H9 (cell line): Measurements from ENCODE around the gene DNAJC18. TPM values are rescaled to one million over a fixed set of nuclear protein-coding genes. Genes with fewer than 3 reads are reported as not detected.

Experiments
- DNase-seq: peaks from one replicate; pipeline ENCODE4 v3.0.0-alpha.2; 2017
- H2AFZ ChIP-seq: one replicate; pipeline ENCODE4 v1.6.1; 2013; ENCODE audit warnings: mild to moderate bottlenecking, low read length, control low read depth, moderate library complexity
- H2AK5ac ChIP-seq: 2 replicates; pipeline ENCODE4 v1.6.1; 2013; ENCODE audit warnings: low read length, control low read depth, mixed read lengths; ENCODE audit not compliant: insufficient read length
- H2BK120ac ChIP-seq: one replicate; pipeline ENCODE4 v1.6.1; 2013; ENCODE audit warnings: low read depth, mild to moderate bottlenecking, low read length, control low read depth, inconsistent platforms; ENCODE audit not compliant: poor library complexity, severe bottlenecking
- H2BK12ac ChIP-seq: 2 replicates; pipeline ENCODE4 v1.6.1; 2013; ENCODE audit warnings: low read length, control low read depth, mixed read lengths, low read depth; ENCODE audit not compliant: insufficient read length
- H2BK15ac ChIP-seq: 2 replicates; pipeline ENCODE4 v1.6.1; 2013; ENCODE audit warnings: low read depth, low read length, control low read depth
- H2BK20ac ChIP-seq: one replicate; pipeline ENCODE4 v1.6.1; 2013; ENCODE audit warnings: low read depth, mild to moderate bottlenecking, low read length, control low read depth, inconsistent platforms; ENCODE audit not compliant: poor library complexity, severe bottlenecking
- H2BK5ac ChIP-seq: 2 replicates; pipeline ENCODE4 v1.6.1; 2013; ENCODE audit warnings: low read length, control low read depth, mixed read lengths; ENCODE audit not compliant: insufficient read length
- H3K14ac ChIP-seq: 2 replicates; pipeline ENCODE4 v1.6.1; 2013; ENCODE audit warnings: low read length, control low read depth; ENCODE audit not compliant: insufficient read depth
- H3K18ac ChIP-seq: 2 replicates; pipeline ENCODE4 v1.6.1; 2013; ENCODE audit warnings: low read depth, mild to moderate bottlenecking, mixed read lengths, low read length, control low read depth; ENCODE audit not compliant: insufficient read length
- H3K23ac ChIP-seq: 2 replicates; pipeline ENCODE4 v1.6.1; 2013; ENCODE audit warnings: low read length, control low read depth, mixed read lengths, low read depth; ENCODE audit not compliant: insufficient read length
- H3K23me2 ChIP-seq: 2 replicates; pipeline ENCODE4 v1.6.1; 2013; ENCODE audit warnings: low read depth, mild to moderate bottlenecking, mixed read lengths, low read length, control low read depth; ENCODE audit not compliant: insufficient read length, poor library complexity, severe bottlenecking
- H3K27ac ChIP-seq: 2 replicates; pipeline ENCODE4 v1.5.1; 2013; ENCODE audit warnings: low read length, control low read depth, mixed read lengths, low read depth; ENCODE audit not compliant: insufficient read length
- H3K27me3 ChIP-seq: 2 replicates; pipeline ENCODE4 v1.6.1; 2013; ENCODE audit warnings: low read length, control low read depth, inconsistent platforms; ENCODE audit not compliant: insufficient read depth
- H3K4ac ChIP-seq: 2 replicates; pipeline ENCODE4 v1.6.1; 2013; ENCODE audit warnings: low read depth, mild to moderate bottlenecking, control low read depth, inconsistent platforms, low read length, moderate library complexity
- H3K4me1 ChIP-seq: 2 replicates; pipeline ENCODE4 v1.6.1; 2013; ENCODE audit warnings: low read length, control low read depth, inconsistent platforms; ENCODE audit not compliant: insufficient read depth
- H3K4me2 ChIP-seq: 2 replicates; pipeline ENCODE4 v1.6.1; 2013; ENCODE audit warnings: low read length, control low read depth, mixed read lengths; ENCODE audit not compliant: insufficient read length, insufficient read depth
- H3K56ac ChIP-seq: 2 replicates; pipeline ENCODE4 v1.6.1; 2013; ENCODE audit warnings: low read depth, mild to moderate bottlenecking, mixed read lengths, low read length, control low read depth; ENCODE audit not compliant: insufficient read length
- H3K79me1 ChIP-seq: 2 replicates; pipeline ENCODE4 v1.6.1; 2013; ENCODE audit warnings: low read depth, mild to moderate bottlenecking, moderate library complexity, low read length, control low read depth, inconsistent platforms; ENCODE audit not compliant: insufficient read depth, poor library complexity, severe bottlenecking
- H3K79me2 ChIP-seq: 2 replicates; pipeline ENCODE4 v1.6.1; 2013; ENCODE audit warnings: low read length, control low read depth, inconsistent platforms; ENCODE audit not compliant: insufficient read depth
- H3K9ac ChIP-seq: 2 replicates; pipeline ENCODE4 v1.6.1; 2013; ENCODE audit warnings: low read length, control low read depth, mixed read lengths; ENCODE audit not compliant: insufficient read length; ENCODE audit errors: extremely low read depth
- H3K9me3 ChIP-seq: one replicate; pipeline ENCODE4 v1.6.1; 2013; ENCODE audit warnings: low read depth, low read length, inconsistent platforms; ENCODE audit not compliant: control insufficient read depth
- H3T11ph ChIP-seq: one replicate; pipeline ENCODE4 v1.6.1; 2013; ENCODE audit warnings: mild to moderate bottlenecking, low read length, control low read depth, inconsistent platforms
- H4K20me1 ChIP-seq: one replicate; pipeline ENCODE4 v1.6.1; 2013; ENCODE audit not compliant: control insufficient read depth, insufficient read length, insufficient read depth
- H4K5ac ChIP-seq: 2 replicates; pipeline ENCODE4 v1.6.1; 2013; ENCODE audit warnings: low read depth, mild to moderate bottlenecking, mixed read lengths, low read length, control low read depth; ENCODE audit not compliant: insufficient read length
- H4K8ac ChIP-seq: replicated peaks from 2 replicates; pipeline ENCODE4 v1.6.1; 2013; ENCODE audit warnings: low read length, control low read depth, mixed read lengths, low read depth; ENCODE audit not compliant: insufficient read length
- H4K91ac ChIP-seq: 2 replicates; pipeline ENCODE4 v1.6.1; 2013; ENCODE audit warnings: low read depth, mild to moderate bottlenecking, moderate library complexity, mixed read lengths, low read length, control low read depth; ENCODE audit not compliant: insufficient read length
- H3K27ac Mint-ChIP-seq, 3 experiments: 2 replicates in 2 of 3; 3 replicates in 1 of 3; pipeline ENCODE4 v1.8.0; 2020 to 2021; ENCODE audit warnings: mixed read lengths in 3 of 3, mild to moderate bottlenecking in 1 of 3, moderate library complexity in 1 of 3
- H3K27me3 Mint-ChIP-seq: 2 replicates; pipeline ENCODE4 v1.8.0; 2021; ENCODE audit warnings: low read depth, mild to moderate bottlenecking, moderate library complexity, mixed read lengths
- H3K36me3 Mint-ChIP-seq, 3 experiments: 2 replicates in 2 of 3; 3 replicates in 1 of 3; pipeline ENCODE4 v1.8.0; 2020 to 2021; ENCODE audit warnings: low read depth in 3 of 3, mixed read lengths in 3 of 3; ENCODE audit not compliant: insufficient read depth in 1 of 3
- H3K4me1 Mint-ChIP-seq, 2 experiments: 2 replicates each; pipeline ENCODE4 v1.8.0; 2020; ENCODE audit warnings: mixed read lengths in 2 of 2
- H3K4me3 Mint-ChIP-seq, 2 experiments: 2 replicates in 1 of 2; 3 replicates in 1 of 2; pipeline ENCODE4 v1.8.0; 2020 to 2021; ENCODE audit warnings: mild to moderate bottlenecking in 2 of 2, mixed read lengths in 2 of 2, moderate library complexity in 1 of 2
- H3K9me3 Mint-ChIP-seq, 2 experiments: 2 replicates in 1 of 2; 3 replicates in 1 of 2; pipeline ENCODE4 v1.8.0; 2020; ENCODE audit warnings: mild to moderate bottlenecking in 2 of 2, mixed read lengths in 2 of 2, moderate library complexity in 1 of 2
- CTCF ChIP-seq: fragments of 200-600 bp; sonication (generic); conservative IDR thresholded peaks from 3 replicates; pipeline ENCODE4 v1.8.0; 2021; ENCODE audit warnings: antibody characterized with exemption, mild to moderate bottlenecking
- WGBS: extraction: QIAGEN DNeasy Blood & Tissue Kit; methylation state at CpG from one replicate; pipeline ENCODE4 v1.1.7; 2013; ENCODE audit warnings: missing lambda C conversion rate, low lambda C conversion rate, mixed read lengths; ENCODE audit not compliant: insufficient read length; ENCODE audit errors: extremely low coverage; 5-methylcytosine and 5-hydroxymethylcytosine counted together
- total RNA-seq: library from RNA; stranded (reverse); gene quantifications from 2 replicates; pipeline ENCODE4 v1.2.1, GENCODE V29; 2021

DNAJC18 gene
- total RNA-seq, 1 experiment from 2014 or later: 26.5 TPM

- no peak overlapping the region for H2BK5ac ChIP-seq
- H2AK5ac ChIP-seq: no peak overlapping the region
- H3K79me1 ChIP-seq: no peaks in the 10 kb centered on the region
- no peak overlapping the region for H4K8ac ChIP-seq
- no peak overlapping the region for H4K5ac ChIP-seq
- H3K4me3 Mint-ChIP-seq: peak overlapping the region; percentile 91 to 94
- H3K56ac ChIP-seq: no peak overlapping the region
- H3K27ac ChIP-seq: peak overlapping the region; percentile 79
- no peak overlapping the region for H3K4ac ChIP-seq
- H4K20me1 ChIP-seq: no peaks in the 10 kb centered on the region
- H3T11ph ChIP-seq: no peak overlapping the region
- H3K27me3 ChIP-seq: no peaks in the 10 kb centered on the region
- H2BK12ac ChIP-seq: no peak overlapping the region
- peak overlapping the region; percentile 74 for H3K4me2 ChIP-seq
- WGBS: no CpG with 5 or more reads among the region's 7 CpGs
- H2BK120ac ChIP-seq: no peak overlapping the region
- H2BK15ac ChIP-seq: no peak overlapping the region
- no peak overlapping the region for H4K91ac ChIP-seq
- no peaks in the 10 kb centered on the region for H3K9me3 ChIP-seq
- H3K23ac ChIP-seq: no peak overlapping the region
- no peak overlapping the region for H3K14ac ChIP-seq
- DNase-seq: no peak
- H3K36me3 Mint-ChIP-seq: peaks cover 4 to 20% (median 16%) of the 10 kb centered on the region in 3 experiments
- H3K79me2 ChIP-seq: no peaks in the 10 kb centered on the region
- TF ChIP-seq CTCF: no peak
- peaks cover 16 to 20% of the 10 kb centered on the region in 2 experiments for H3K4me1 Mint-ChIP-seq
- H3K4me1 ChIP-seq: peaks cover 2% of the 10 kb centered on the region; the same call in 1 of the 2 replicates
- H2BK20ac ChIP-seq: no peak overlapping the region
- H3K27me3 Mint-ChIP-seq: peaks cover 2% of the 10 kb centered on the region; the same call in 1 of the 2 replicates
- no peak overlapping the region for H3K9ac ChIP-seq
- no peak overlapping the region for H3K18ac ChIP-seq
- H3K23me2 ChIP-seq: no peaks in the 10 kb centered on the region
- no peaks in the 10 kb centered on the region for H3K9me3 Mint-ChIP-seq
- H3K27ac Mint-ChIP-seq: peak overlapping the region; percentile 99 to 100 (median 100); a peak in 5 of 7 replicates
- H2AFZ ChIP-seq: no peak overlapping the region
Measured at GRCh38 chr5:139403418-139403786, 35.9 kb downstream of the DNAJC18 start.
